Esophagus (tissue), 2 donors: ENCODE results near the gene POLRMT. TPM values are rescaled to one million over a fixed set of nuclear protein-coding genes. Genes with fewer than 3 reads are reported as not detected.

Source experiments
- H3K27ac ChIP-seq, 2 donors: one replicate each; pipeline ENCODE4 v1.5.1; 2013; ENCODE audit warnings: low read depth in 2 of 2, mild to moderate bottlenecking in 2 of 2, inconsistent platforms in 1 of 2, low read length in 1 of 2, moderate library complexity in 1 of 2
- H3K27me3 ChIP-seq, 2 donors: one replicate each; pipeline ENCODE4 v1.6.1; 2013; ENCODE audit warnings: low read length in 2 of 2, control low read depth in 1 of 2, mild to moderate bottlenecking in 1 of 2; ENCODE audit not compliant: insufficient read depth in 2 of 2, control insufficient read depth in 1 of 2
- H3K36me3 ChIP-seq, 2 donors: one replicate each; pipeline ENCODE4 v1.6.1; 2013; ENCODE audit warnings: low read length in 1 of 2; ENCODE audit not compliant: control insufficient read depth in 2 of 2, insufficient read depth in 2 of 2
- H3K4me1 ChIP-seq, 2 donors: one replicate each; pipeline ENCODE4 v1.6.1; 2013; ENCODE audit warnings: low read length in 1 of 2; ENCODE audit not compliant: control insufficient read depth in 2 of 2, insufficient read depth in 2 of 2
- H3K4me3 ChIP-seq, 2 donors: one replicate each; pipeline ENCODE4 v1.5.1; 2013; ENCODE audit warnings: low read length in 2 of 2, mild to moderate bottlenecking in 2 of 2, low read depth in 1 of 2, moderate library complexity in 1 of 2
- H3K9me3 ChIP-seq, 2 donors: one replicate each; pipeline ENCODE4 v1.6.1; 2013; ENCODE audit warnings: mild to moderate bottlenecking in 2 of 2, low read depth in 1 of 2, low read length in 1 of 2, moderate library complexity in 1 of 2; ENCODE audit not compliant: control insufficient read depth in 2 of 2, insufficient read depth in 1 of 2
- WGBS, 2 donors: extraction: QIAGEN DNeasy Blood & Tissue Kit; methylation state at CpG; one replicate each; pipeline ENCODE4 v1.1.7; 2013; 5-methylcytosine and 5-hydroxymethylcytosine counted together
- polyA plus RNA-seq, 2 donors: library from polyadenylated mRNA; stranded (reverse); fragments of 200-250 nt; gene quantifications; one replicate each; pipeline ENCODE4 v1.2.3, GENCODE V29; 2013
- donor health status: healthy with polysubstance abuse.
- donor health status: Bipolar disorder and iron deficiency.

POLRMT gene
- polyA plus RNA-seq, 2 donors: 35.6 to 56.1 TPM

GRCh38 chr19:584240-585001 is 48.9 kb downstream of the POLRMT start:
- Histone ChIP-seq H3K27me3 (peaks cover 0 to 4% of the 10 kb centered on the region in 2 donors), H3K36me3 (peaks cover 9 to 24% of the 10 kb centered on the region in 2 donors), H3K9me3 (no peaks in the 10 kb centered on the region), H3K4me1 (peaks cover 0 to 6% of the 10 kb centered on the region in 2 donors), H3K4me3 (no peak overlapping the region), H3K27ac (no peak overlapping the region)
- WGBS, 2 donors: 21 to 28% methylated on average over 36 to 38 of the region's 38 CpGs

GRCh38 chr19:583968-584239 is 49.4 kb downstream of the POLRMT start:
- Histone ChIP-seq H3K4me1 (peaks cover 0 to 6% of the 10 kb centered on the region in 2 donors), H3K27ac (no peak overlapping the region), H3K9me3 (no peaks in the 10 kb centered on the region), H3K4me3 (no peak overlapping the region), H3K27me3 (peaks cover 0 to under 1% of the 10 kb centered on the region in 2 donors), H3K36me3 (peaks cover 9 to 26% of the 10 kb centered on the region in 2 donors)
- 59 to 75% methylated on average over 5 of the region's 5 CpGs for WGBS, 2 donors

- WGBS, 2 donors: 85 to 91% methylated on average over 27 of the region's 27 CpGs
- H3K9me3 ChIP-seq: no peaks in the 10 kb centered on the region
- H3K36me3 ChIP-seq: peaks cover 9 to 26% of the 10 kb centered on the region in 2 donors
- H3K27ac ChIP-seq: no peak overlapping the region
- no peaks in the 10 kb centered on the region for H3K27me3 ChIP-seq
- H3K4me1 ChIP-seq: peaks cover 0 to 4% of the 10 kb centered on the region in 2 donors
- H3K4me3 ChIP-seq: no peak overlapping the region
Observed at GRCh38 chr19:583198-583967, 50.0 kb downstream of the POLRMT start.

GRCh38 chr19:582497-583197 is 50.7 kb downstream of the POLRMT start:
- Histone ChIP-seq H3K4me3 (no peak overlapping the region), H3K9me3 (no peaks in the 10 kb centered on the region), H3K36me3 (peaks cover 9 to 31% of the 10 kb centered on the region in 2 donors), H3K27me3 (no peaks in the 10 kb centered on the region), H3K4me1 (peaks cover 0 to 2% of the 10 kb centered on the region in 2 donors), H3K27ac (no peak overlapping the region)
- 81 to 83% methylated on average over 27 to 31 of the region's 31 CpGs for WGBS, 2 donors

- no peaks in the 10 kb centered on the region for H3K9me3 ChIP-seq
- no peaks in the 10 kb centered on the region for H3K27me3 ChIP-seq
- WGBS, 2 donors: 85 to 86% methylated on average over 32 to 40 of the region's 40 CpGs
- peaks cover 9 to 33% of the 10 kb centered on the region in 2 donors for H3K36me3 ChIP-seq
- no peak overlapping the region for H3K27ac ChIP-seq
- peaks cover 0 to 7% of the 10 kb centered on the region in 2 donors for H3K4me1 ChIP-seq
- no peak overlapping the region for H3K4me3 ChIP-seq
Observed at GRCh38 chr19:581399-582111, 51.8 kb downstream of the POLRMT start.

GRCh38 chr19:580274-580835 is 53.0 kb downstream of the POLRMT start:
- Histone ChIP-seq H3K9me3 (no peaks in the 10 kb centered on the region), H3K36me3 (peaks cover 9 to 33% of the 10 kb centered on the region in 2 donors), H3K27me3 (no peaks in the 10 kb centered on the region), H3K4me1 (peaks cover 9 to 14% of the 10 kb centered on the region in 2 donors), H3K4me3 (no peak overlapping the region), H3K27ac (no peak overlapping the region)
- WGBS, 2 donors: 88 to 92% methylated on average over 22 of the region's 22 CpGs

GRCh38 chr19:579842-580155 is 53.5 kb downstream of the POLRMT start:
- Histone ChIP-seq H3K27ac (no peak overlapping the region), H3K9me3 (no peaks in the 10 kb centered on the region), H3K27me3 (no peaks in the 10 kb centered on the region), H3K4me3 (no peak overlapping the region), H3K36me3 (peaks cover 9 to 33% of the 10 kb centered on the region in 2 donors), H3K4me1 (peaks cover 13 to 20% of the 10 kb centered on the region in 2 donors)
- 90 to 93% methylated on average over 11 of the region's 11 CpGs for WGBS, 2 donors

GRCh38 chr19:579111-579841 is 54.1 kb downstream of the POLRMT start:
- H3K4me1 ChIP-seq: peaks cover 17 to 24% of the 10 kb centered on the region in 2 donors
- peaks cover 9 to 33% of the 10 kb centered on the region in 2 donors for H3K36me3 ChIP-seq
- no peak overlapping the region for H3K4me3 ChIP-seq
- H3K27ac ChIP-seq: no peak overlapping the region
- no peaks in the 10 kb centered on the region for H3K27me3 ChIP-seq
- no peaks in the 10 kb centered on the region for H3K9me3 ChIP-seq
- WGBS, 2 donors: 87 to 88% methylated on average over 45 to 46 of the region's 46 CpGs
